Measurements from ENCODE around the gene DKK3. TPM values are rescaled to one million over a fixed set of nuclear protein-coding genes. Genes with fewer than 3 reads are reported as not detected.
A peak's percentile ranks its signal among the peaks of the same experiment; 100 is the strongest.
"Not testable (repeated sequence)": the region's sequence is repeated elsewhere in the genome, so short reads cannot be mapped to it uniquely, and the experiment has no call there.

DKK3 gene
- total and polyA plus RNA-seq, 8 donors, result 21.8 to 63.8 (median 37.6) TPM

- no peaks in the 10 kb centered on the region for H3K9me3 ChIP-seq
- H3K4me3 ChIP-seq, result no peak overlapping the region
- H3K4me1 ChIP-seq, result peaks cover 9 to 26% (median 21%) of the 10 kb centered on the region in 4 donors
- no peaks in the 10 kb centered on the region for H3K36me3 ChIP-seq
- intact Hi-C loops (cut with DNase I; ENCODE audit: low total_unique reads), result loop anchor here (5.0 kb wide), 1 partner anchor 247 kb away; no protein-coding TSS in a partner anchor
- H3K27me3 ChIP-seq, result no peaks in the 10 kb centered on the region
- WGBS, 5 donors, result 10 to 18% (median 12%) methylated on average over 14 of the region's 14 CpGs
- TF ChIP-seq EP300 (IDR thresholded peaks at IDR 0.05) (no peak), POLR2A (IDR thresholded peaks at IDR 0.05) (no peak), POLR2AphosphoS5 (IDR thresholded peaks at IDR 0.05) (peak in 2 of 3 donors; percentile 50 to 86)
- TF ChIP-seq, protein P1, sequence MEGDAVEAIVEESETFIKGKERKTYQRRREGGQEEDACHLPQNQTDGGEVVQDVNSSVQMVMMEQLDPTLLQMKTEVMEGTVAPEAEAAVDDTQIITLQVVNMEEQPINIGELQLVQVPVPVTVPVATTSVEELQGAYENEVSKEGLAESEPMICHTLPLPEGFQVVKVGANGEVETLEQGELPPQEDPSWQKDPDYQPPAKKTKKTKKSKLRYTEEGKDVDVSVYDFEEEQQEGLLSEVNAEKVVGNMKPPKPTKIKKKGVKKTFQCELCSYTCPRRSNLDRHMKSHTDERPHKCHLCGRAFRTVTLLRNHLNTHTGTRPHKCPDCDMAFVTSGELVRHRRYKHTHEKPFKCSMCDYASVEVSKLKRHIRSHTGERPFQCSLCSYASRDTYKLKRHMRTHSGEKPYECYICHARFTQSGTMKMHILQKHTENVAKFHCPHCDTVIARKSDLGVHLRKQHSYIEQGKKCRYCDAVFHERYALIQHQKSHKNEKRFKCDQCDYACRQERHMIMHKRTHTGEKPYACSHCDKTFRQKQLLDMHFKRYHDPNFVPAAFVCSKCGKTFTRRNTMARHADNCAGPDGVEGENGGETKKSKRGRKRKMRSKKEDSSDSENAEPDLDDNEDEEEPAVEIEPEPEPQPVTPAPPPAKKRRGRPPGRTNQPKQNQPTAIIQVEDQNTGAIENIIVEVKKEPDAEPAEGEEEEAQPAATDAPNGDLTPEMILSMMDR (IDR thresholded peaks at IDR 0.05), result peak in 6 of 7 experiments; percentile 23 to 96 (median 90)
- peak overlapping the region in 2 of 5 donors; percentile 56 to 71 for H3K27ac ChIP-seq
- DNase-seq, result peak; percentile 83 to 93
These were observed 35.7 kb upstream of the DKK3 start for GRCh38 chr11:12043959-12044791.

DNA sequence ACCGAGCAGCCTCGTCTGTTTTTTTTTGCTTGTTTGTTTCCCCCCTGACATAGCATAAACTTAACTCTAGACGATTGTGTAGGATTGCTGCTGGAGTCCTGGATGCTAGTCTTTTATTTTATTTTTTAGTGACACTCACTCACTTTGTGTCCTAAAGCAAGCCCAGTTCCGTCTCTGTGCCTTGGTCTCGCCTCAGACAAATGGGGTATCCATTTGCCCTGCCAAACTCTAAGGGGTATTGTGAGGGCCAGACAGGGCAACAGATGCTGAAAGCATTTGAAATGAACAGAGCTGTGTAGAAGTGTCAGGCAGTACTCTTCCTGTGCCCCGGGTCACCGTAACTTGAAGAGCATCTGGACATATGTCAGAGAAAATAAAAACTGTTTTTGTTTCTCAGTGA is 34.8 kb upstream of the DKK3 start:
- no peaks in the 10 kb centered on the region for H3K27me3 ChIP-seq
- H3K4me1 ChIP-seq, result peaks cover 9 to 26% (median 21%) of the 10 kb centered on the region in 4 donors
- H3K4me3 ChIP-seq, result no peak overlapping the region
- H3K36me3 ChIP-seq, result no peaks in the 10 kb centered on the region
- no peak for TF ChIP-seq POLR2A (IDR thresholded peaks at IDR 0.05)
- no peak for TF ChIP-seq EP300 (IDR thresholded peaks at IDR 0.05)
- TF ChIP-seq POLR2AphosphoS5 (IDR thresholded peaks at IDR 0.05), result no peak
- TF ChIP-seq, protein P1 (IDR thresholded peaks at IDR 0.05), result no peak
- no peaks in the 10 kb centered on the region for H3K9me3 ChIP-seq
- peak overlapping the region in 2 of 5 donors; percentile 56 to 71 for H3K27ac ChIP-seq
- intact Hi-C loops (cut with DNase I; ENCODE audit: low total_unique reads), result loop anchor here (5.0 kb wide), 1 partner anchor 246 kb away; no protein-coding TSS in a partner anchor
- no peak for DNase-seq
- 80 to 92% (median 90%) methylated on average over 7 of the region's 7 CpGs for WGBS, 5 donors

- Histone ChIP-seq H3K27me3 (no peaks in the 10 kb centered on the region), H3K4me1 (peaks cover 9 to 19% (median 15%) of the 10 kb centered on the region in 4 donors), H3K36me3 (no peaks in the 10 kb centered on the region), H3K9me3 (no peaks in the 10 kb centered on the region), H3K4me3 (no peak overlapping the region), H3K27ac (no peak overlapping the region)
- DNase-seq, result no peak
- 62 to 73% (median 70%) methylated on average over 7 of the region's 7 CpGs for WGBS, 5 donors
- peak in 1 of 3 donors; percentile 30 for TF ChIP-seq POLR2AphosphoS5 (IDR thresholded peaks at IDR 0.05)
- no peak for TF ChIP-seq POLR2A (IDR thresholded peaks at IDR 0.05)
- intact Hi-C loops (cut with DNase I; ENCODE audit: low total_unique reads), result loop anchor here (5.0 kb wide), 1 partner anchor 245 kb away; no protein-coding TSS in a partner anchor
These were observed 33.8 kb upstream of the DKK3 start for GRCh38 chr11:12042215-12042676.

DNA sequence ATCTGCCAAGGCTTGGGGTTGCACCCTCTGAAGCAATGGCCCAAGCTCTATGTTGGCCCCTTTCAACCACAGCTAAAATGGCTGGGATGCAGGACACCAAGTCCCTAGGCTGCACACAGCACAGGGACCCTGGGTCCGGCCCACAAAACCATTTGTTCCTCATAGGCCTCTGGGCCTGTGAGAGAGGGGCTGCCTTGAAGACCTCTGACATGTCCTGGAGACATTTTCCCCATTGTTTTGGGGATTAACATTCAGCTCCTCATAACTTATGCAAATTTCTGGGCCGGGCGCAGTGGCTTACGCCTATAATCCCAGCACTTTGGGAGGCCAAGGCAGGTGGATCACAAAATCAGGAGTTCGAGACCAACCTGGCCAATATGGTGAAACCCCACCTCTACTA is 32.3 kb upstream of the DKK3 start:
- DNase-seq, H3K4me3 ChIP-seq, H3K27ac ChIP-seq, H3K36me3 ChIP-seq, H3K9me3 ChIP-seq, H3K27me3 ChIP-seq: not testable (repeated sequence)
- intact Hi-C loops (cut with DNase I; ENCODE audit: low total_unique reads), result loop anchor here (5.0 kb wide), 1 partner anchor 243 kb away; no protein-coding TSS in a partner anchor
- H3K4me1 ChIP-seq, result peaks cover 9 to 15% (median 13%) of the 10 kb centered on the region in 4 donors
- 95 to 98% (median 97%) methylated on average over 5 of the region's 5 CpGs for WGBS, 5 donors

DNA sequence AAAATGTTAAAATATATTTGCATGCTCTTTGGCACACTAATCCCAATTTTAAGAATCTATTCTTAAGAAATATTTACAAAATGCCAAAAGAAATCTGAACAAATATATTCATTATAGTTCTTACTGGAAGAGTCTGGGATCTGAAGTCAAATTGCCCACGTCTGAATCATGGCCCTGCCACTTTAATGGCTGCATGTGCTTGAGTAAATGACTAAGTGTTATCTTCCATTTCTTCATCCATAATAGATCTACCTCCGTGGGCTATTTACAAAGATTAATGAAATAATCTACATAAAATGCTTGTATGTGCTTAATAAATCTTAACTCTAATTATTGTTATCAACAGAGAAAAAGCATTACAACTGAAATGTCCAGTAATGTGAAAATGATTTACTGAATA is 24.5 kb upstream of the DKK3 start:
- no peaks in the 10 kb centered on the region for H3K9me3 ChIP-seq
- no peak overlapping the region for H3K4me3 ChIP-seq
- H3K27ac ChIP-seq, result no peak overlapping the region
- TF ChIP-seq EP300 (IDR thresholded peaks at IDR 0.05) (no peak), POLR2AphosphoS5 (IDR thresholded peaks at IDR 0.05) (no peak), POLR2A (IDR thresholded peaks at IDR 0.05) (no peak)
- TF ChIP-seq, protein P1 (IDR thresholded peaks at IDR 0.05), result no peak
- no peaks in the 10 kb centered on the region for H3K36me3 ChIP-seq
- H3K4me1 ChIP-seq, result peaks cover 0 to 35% (median 15%) of the 10 kb centered on the region in 4 donors
- no peak for DNase-seq
- WGBS, 5 donors, result 46 to 66% (median 57%) methylated on average over 2 of the region's 2 CpGs
- no peaks in the 10 kb centered on the region for H3K27me3 ChIP-seq
- intact Hi-C loops (cut with DNase I; ENCODE audit: low total_unique reads), result no loop called here
